ENCODE results near the gene BUD31. TPM values are rescaled to one million over a fixed set of nuclear protein-coding genes. Genes with fewer than 3 reads are reported as not detected.

Gene BUD31
- total RNA-seq, 4 donors from 2014 or later, result 50.3 to 71.4 (median 60.3) TPM

DNA sequence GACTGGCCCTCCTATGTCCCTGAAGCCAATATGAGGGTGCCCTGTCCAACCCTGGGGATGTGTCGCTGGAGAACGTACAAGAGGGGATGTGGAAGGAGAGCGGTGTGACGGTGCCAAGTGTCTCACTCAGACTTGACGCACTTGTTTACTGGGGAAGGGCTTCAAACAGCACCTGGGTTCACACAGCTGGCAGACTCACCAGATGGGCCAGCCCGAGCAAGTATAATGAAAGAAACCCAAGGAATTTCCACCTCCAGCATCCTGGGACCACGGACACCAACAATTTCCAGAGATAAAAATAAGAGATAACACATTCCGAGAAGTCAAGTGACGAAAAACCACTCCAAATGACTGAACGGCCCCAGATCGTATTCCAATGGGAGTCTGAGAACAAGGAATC lies 51.9 kb downstream of the BUD31 start:
- Histone ChIP-seq H3K36me3 (peaks cover 47% of the 10 kb centered on the region), H3K4me3 (no peak overlapping the region), H3K27ac (no peak overlapping the region), H3K4me1 (peaks cover 41% of the 10 kb centered on the region), H3K9me3 (no peaks in the 10 kb centered on the region), H3K27me3 (no peaks in the 10 kb centered on the region)
- 60% methylated on average over 11 of the region's 11 CpGs for WGBS
- DNase-seq (ENCODE audit: low spot score in 2 of 2), result no peak
- TF ChIP-seq, protein P1, sequence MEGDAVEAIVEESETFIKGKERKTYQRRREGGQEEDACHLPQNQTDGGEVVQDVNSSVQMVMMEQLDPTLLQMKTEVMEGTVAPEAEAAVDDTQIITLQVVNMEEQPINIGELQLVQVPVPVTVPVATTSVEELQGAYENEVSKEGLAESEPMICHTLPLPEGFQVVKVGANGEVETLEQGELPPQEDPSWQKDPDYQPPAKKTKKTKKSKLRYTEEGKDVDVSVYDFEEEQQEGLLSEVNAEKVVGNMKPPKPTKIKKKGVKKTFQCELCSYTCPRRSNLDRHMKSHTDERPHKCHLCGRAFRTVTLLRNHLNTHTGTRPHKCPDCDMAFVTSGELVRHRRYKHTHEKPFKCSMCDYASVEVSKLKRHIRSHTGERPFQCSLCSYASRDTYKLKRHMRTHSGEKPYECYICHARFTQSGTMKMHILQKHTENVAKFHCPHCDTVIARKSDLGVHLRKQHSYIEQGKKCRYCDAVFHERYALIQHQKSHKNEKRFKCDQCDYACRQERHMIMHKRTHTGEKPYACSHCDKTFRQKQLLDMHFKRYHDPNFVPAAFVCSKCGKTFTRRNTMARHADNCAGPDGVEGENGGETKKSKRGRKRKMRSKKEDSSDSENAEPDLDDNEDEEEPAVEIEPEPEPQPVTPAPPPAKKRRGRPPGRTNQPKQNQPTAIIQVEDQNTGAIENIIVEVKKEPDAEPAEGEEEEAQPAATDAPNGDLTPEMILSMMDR (IDR thresholded peaks at IDR 0.05), result no peak
- TF ChIP-seq EP300 (IDR thresholded peaks at IDR 0.05), result no peak
- TF ChIP-seq POLR2A (IDR thresholded peaks at IDR 0.05), result no peak
- no peak for TF ChIP-seq POLR2AphosphoS5 (IDR thresholded peaks at IDR 0.05)

DNA sequence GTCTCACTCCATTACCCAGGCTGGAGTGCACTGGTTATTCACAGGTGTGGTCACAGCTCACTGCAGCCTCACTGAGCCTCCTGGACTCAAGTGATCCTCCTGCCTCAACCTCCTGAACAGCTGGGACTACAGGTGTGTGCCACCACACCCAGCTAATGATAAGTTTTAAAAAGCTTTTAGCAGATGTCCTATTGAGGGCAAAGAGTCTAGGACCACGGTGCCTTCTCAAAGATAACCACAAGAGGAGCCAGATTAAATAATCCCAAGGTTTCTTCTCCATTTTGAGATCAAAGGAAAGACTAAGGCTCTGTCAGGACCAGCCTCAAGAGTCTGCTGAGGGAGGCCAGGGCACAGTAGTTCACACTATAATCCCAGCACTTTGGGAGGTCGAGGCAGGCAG lies 52.5 kb downstream of the BUD31 start:
- no peak for TF ChIP-seq POLR2AphosphoS5 (IDR thresholded peaks at IDR 0.05)
- no peak for TF ChIP-seq EP300 (IDR thresholded peaks at IDR 0.05)
- no peak for TF ChIP-seq POLR2A (IDR thresholded peaks at IDR 0.05)
- TF ChIP-seq, protein P1 (IDR thresholded peaks at IDR 0.05), result no peak

DNA sequence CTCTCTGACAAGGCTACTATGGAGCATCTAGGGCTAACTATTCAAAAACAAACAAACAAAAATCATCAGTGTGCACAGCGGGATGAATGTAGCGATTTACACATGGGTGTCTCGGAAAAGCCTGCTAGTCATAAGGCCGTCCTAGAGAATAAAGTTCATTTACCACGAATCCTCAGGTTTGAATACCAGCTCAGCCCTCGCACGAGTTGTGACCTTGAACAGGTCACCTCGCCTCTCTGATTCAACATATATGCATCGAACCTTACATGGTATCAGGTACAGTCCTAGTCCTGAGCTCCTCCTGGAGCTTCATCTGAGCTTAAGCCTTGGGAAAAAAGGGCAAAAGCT lies 56.6 kb downstream of the BUD31 start:
- 5% methylated on average over 9 of the region's 9 CpGs for WGBS
- H3K36me3 ChIP-seq, result peaks cover 8% of the 10 kb centered on the region
- TF ChIP-seq EP300 (IDR thresholded peaks at IDR 0.05), result no peak
- TF ChIP-seq, protein P1 (IDR thresholded peaks at IDR 0.05), result no peak
- no peak for TF ChIP-seq POLR2AphosphoS5 (IDR thresholded peaks at IDR 0.05)
- TF ChIP-seq POLR2A (IDR thresholded peaks at IDR 0.05), result no peak
- no peak for DNase-seq (ENCODE audit: low spot score in 2 of 2)
- peak overlapping the region; percentile 75 for H3K4me3 ChIP-seq
- no peaks in the 10 kb centered on the region for H3K9me3 ChIP-seq
- H3K27me3 ChIP-seq, result no peaks in the 10 kb centered on the region
- H3K4me1 ChIP-seq, result peaks cover 39% of the 10 kb centered on the region
- peak overlapping the region; percentile 91 for H3K27ac ChIP-seq

More for the DNA sequence above, 52.5 kb downstream of the BUD31 start:
- Histone ChIP-seq H3K9me3 (no peaks in the 10 kb centered on the region), H3K4me3 (no peak overlapping the region), H3K27ac (no peak overlapping the region), H3K36me3 (peaks cover 41% of the 10 kb centered on the region), H3K4me1 (peaks cover 43% of the 10 kb centered on the region), H3K27me3 (no peaks in the 10 kb centered on the region)
- DNase-seq (ENCODE audit: low spot score in 2 of 2), result no peak
- WGBS, result 89% methylated on average over 2 of the region's 2 CpGs

DNA sequence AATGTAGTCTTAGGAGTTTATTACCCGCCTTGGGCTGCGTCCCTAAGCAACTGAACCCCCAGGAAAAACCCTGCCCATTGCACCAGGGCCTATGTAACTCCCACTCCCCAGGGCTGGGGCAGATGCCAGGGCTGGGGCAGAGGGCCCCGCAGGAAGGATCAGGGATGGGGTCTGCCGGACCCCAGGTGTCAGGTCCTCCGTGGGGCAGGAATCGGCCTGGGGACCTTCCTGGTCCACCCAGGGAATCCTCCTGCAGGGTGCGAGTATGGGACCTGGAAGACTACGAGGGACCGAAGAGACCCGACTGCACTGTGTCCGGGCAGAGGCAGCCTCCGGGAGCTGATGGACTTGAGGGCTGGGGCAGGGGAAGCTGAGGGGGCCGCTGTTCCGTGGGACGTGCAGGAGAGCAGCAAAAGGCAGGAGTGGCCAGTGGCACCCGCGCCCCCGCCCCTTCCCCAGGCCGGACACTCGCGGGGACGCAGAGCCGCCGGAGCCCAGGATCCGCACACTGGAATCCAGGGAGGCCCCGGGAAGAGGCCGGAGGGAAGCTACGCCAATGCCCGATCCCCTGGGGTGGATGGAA lies 59.7 kb downstream of the BUD31 start:
- WGBS, result 91% methylated on average over 26 of the region's 29 CpGs
- H3K4me3 ChIP-seq, result no peak overlapping the region
- H3K36me3 ChIP-seq, result no peaks in the 10 kb centered on the region
- TF ChIP-seq EP300 (IDR thresholded peaks at IDR 0.05), result no peak
- TF ChIP-seq, protein P1 (IDR thresholded peaks at IDR 0.05), result no peak
- TF ChIP-seq POLR2AphosphoS5 (IDR thresholded peaks at IDR 0.05), result no peak
- no peak for TF ChIP-seq POLR2A (IDR thresholded peaks at IDR 0.05)
- H3K27me3 ChIP-seq, result no peaks in the 10 kb centered on the region
- H3K9me3 ChIP-seq, result no peaks in the 10 kb centered on the region
- H3K27ac ChIP-seq, result no peak overlapping the region
- peaks cover 36% of the 10 kb centered on the region for H3K4me1 ChIP-seq
- DNase-seq (ENCODE audit: low spot score in 2 of 2), result no peak

Other genes with a start within 250 kb of the BUD31 start
- not detected for gene KPNA7, start 200.9 kb upstream of the BUD31 start, total RNA-seq
- gene MYH16, start 136.1 kb upstream of the BUD31 start, total RNA-seq, result not detected
- 100 to 1,000 TPM in 3 of 4 donors, 10 to 100 TPM in 1; 98.1 to 169 (median 140) TPM for gene ARPC1A, start 83.1 kb upstream of the BUD31 start, total RNA-seq
- 10 to 100 TPM; 48.9 to 66.9 (median 64.2) TPM for gene ARPC1B, start 34.2 kb upstream of the BUD31 start, total RNA-seq
- gene PDAP1, start 372 bp upstream of the BUD31 start, total RNA-seq, result 10 to 100 TPM; 47.2 to 68.5 (median 48.3) TPM
- gene PTCD1, start 29.8 kb downstream of the BUD31 start, total RNA-seq, result 10 to 100 TPM in 2 of 4 donors, 1 to 10 TPM in 2; 7.7 to 14.8 (median 10.7) TPM
- 10 to 100 TPM; 35.0 to 59.9 (median 41.7) TPM for gene CPSF4, start 30.0 kb downstream of the BUD31 start, total RNA-seq
- 100 to 1,000 TPM; 463 to 798 (median 745) TPM for gene ATP5MF, start 57.2 kb downstream of the BUD31 start, total RNA-seq
- 10 to 100 TPM in 1 of 4 donors, 1 to 10 TPM in 3; 4.4 to 16.3 (median 5.3) TPM for gene ZNF789, start 63.9 kb downstream of the BUD31 start, total RNA-seq
- 10 to 100 TPM; 39.4 to 63.2 (median 53.9) TPM for gene ZNF394, start 91.3 kb downstream of the BUD31 start, total RNA-seq
- 1 to 10 TPM; 5.7 to 8.5 (median 7.4) TPM for gene ZKSCAN5, start 95.7 kb downstream of the BUD31 start, total RNA-seq
- gene FAM200A, start 143.1 kb downstream of the BUD31 start, total RNA-seq, result 1 to 10 TPM; 2.7 to 6.9 (median 5.0) TPM
- gene ZNF655, start 149.7 kb downstream of the BUD31 start, total RNA-seq, result 100 to 1,000 TPM; 122 to 240 (median 146) TPM
- 1 to 10 TPM; 1.4 to 6.8 (median 2.1) TPM for gene TMEM225B, start 189.3 kb downstream of the BUD31 start, total RNA-seq
- gene ZSCAN25, start 208.0 kb downstream of the BUD31 start, total RNA-seq, result 10 to 100 TPM; 15.3 to 46.1 (median 20.0) TPM